ENCODE measurements around the gene SLC38A1.

Gene SLC38A1

DNA sequence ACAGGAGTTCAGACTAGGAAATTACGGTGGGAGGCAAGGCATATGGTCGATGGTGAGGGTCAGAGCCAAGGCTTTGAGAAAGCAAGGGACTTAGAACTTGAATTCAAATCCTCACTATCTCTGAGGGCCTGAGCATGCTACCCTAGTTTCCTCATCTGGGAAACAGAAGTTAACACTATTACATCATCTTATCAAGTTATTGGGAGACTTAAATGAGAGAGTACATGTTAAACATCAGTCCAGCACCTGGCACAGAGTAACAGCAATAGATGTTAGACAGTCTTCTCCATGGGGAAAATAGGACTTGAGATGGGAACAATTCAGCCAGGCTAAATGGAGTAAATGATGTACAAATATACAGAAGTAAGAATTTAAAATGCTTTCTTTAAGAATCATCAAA lies 38.5 kb downstream of the SLC38A1 start:
- no peak for FAIRE-seq

DNA sequence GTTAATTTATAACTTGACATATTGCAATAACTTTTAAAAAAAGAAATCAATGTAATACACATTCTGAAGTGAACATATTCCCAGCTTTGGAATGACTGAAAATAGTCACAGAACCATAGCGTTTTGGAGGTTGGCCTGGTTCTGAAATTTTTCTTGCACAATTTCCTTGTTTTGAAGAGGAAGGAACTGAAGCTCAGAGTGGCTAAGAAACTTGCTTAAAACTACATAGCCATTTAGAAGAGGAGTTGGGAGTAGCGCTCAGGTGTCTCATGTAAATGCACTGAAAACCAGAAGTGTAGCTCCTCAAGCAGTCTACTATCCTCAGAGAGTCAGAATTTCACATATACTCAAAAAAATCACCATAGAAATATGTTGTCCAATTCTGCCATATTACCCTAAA lies 41.2 kb downstream of the SLC38A1 start:
- no peak for FAIRE-seq

DNA sequence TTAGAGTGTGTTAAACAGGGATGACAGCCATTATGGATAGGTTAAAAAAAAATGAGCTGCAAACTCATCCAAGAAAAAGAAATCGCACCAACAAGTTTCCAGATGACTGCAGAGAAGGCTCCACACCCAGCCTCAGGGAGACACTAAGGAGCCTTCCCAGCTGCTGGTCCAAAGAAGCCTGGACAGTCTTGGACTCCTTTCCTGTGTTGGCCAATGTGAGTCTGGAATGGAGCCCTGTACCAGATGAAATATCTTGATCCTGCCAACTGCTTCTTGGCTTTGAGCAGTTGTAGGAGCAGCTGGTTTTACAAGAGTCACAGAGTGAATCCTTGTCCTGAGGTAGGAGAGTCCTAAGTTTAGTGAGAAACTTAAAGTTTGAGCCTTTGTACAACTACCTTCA lies 44.5 kb downstream of the SLC38A1 start:
- no peak for FAIRE-seq

DNA sequence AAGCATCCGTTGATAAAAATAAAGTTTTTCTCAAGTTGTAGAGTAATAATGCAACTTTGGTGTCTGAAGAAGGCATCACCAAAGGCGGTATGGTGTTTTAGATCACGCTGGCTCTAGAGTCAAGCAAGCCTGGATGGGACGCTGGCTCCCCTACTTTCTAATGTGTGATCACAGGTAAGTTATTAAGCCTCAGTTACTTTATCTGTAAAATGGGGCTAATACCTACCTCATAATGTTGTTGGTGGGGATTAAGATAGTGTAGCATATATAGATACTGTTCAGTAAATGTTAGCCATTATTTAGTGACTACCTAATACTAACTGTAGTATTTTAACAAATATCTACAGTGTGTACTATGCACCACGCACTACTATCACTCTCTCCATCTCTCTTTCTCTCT lies 45.8 kb downstream of the SLC38A1 start:
- no peak for FAIRE-seq

DNA sequence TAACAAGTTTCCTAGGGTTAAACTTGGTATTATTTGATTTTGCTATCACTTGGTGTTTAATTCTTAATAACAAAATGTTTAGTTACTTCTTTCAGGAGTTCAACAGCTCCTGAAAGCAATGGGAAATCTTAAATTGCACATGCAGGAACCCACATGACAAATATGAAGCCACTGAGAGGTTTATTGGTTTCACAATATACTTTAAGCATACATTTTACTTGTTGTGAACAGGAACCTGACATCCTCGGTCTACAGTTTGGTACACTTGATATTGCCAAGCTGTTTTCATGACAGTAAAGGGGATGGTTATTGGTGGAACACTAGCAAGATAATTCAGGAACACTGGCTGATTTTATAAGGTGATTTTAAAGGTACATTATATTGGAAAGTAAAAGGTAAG lies 46.2 kb downstream of the SLC38A1 start:
- FAIRE-seq: no peak

DNA sequence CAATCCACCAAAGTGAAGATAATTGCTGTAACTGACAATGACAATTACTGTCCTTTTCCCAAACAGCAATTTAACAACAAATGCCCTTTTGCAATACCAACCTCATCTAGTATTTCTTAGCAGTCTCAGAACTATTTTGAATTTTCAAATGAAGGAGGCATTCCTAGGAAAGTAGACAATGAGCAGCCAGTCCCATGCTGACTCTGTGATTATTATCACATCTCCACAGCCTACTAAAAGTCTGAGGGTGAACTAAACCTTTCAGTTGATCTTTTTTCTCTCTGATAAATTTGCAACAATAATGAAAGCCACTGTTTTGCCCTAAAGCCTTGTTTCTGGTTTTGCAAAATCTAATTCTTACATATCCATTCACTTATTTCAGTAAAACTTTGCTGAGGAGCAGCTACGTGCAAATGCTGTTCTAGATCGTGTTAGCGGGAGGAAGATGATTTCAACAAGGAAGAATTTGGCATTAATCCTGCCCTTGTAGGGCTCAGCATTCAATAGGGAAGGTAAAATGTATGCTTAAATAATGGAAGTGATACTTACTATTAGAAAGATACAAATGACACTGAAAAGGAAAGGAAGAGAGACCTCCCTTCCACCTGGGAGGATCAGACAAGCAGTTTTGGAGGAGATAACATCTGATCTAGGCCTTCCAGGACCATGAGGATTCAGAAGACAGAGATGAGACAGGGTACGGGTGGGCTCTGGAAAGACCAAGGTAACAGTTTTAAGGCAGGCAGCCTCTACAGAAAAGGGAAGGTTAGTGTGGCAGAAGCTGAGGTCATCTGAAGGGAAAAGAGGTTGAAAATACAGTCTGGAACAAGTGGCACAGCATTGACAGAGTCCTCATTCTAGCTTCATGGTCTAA lies 47.4 kb downstream of the SLC38A1 start:
- FAIRE-seq: no peak

DNA sequence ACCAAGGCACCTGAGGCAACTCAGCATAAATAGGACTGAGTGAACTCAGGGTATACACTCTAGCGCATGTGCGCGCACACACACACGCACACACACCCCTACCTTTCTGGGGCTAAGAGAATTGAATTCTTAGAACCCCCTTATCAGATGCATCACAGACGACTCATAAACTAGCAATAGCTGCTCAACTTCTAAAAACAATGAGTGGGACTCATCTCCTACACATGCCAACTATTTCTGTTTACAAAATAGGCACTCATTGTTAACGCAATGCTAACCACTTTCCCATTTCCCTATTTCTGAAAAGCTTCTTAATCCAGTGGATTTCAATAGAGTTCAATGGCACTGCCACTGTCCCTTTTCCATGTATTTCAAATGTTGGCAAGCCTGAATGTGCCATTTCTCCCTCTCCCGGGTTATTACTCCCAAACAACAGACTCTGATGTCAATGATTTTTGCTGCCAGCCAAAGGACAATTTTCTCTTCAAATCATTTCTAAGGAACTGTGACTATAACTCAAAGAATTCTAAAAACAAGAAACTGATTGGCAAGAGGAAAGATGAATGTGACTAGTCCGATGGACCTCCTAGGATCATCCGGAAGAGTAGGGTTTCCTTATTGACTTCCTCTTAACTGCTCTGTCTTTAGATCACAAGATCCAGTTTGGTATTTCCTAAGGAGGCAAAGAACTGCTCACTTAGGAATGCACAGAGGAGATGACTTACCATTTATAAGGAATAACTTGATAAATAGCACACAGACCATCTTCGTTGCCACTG lies 48.8 kb downstream of the SLC38A1 start:
- FAIRE-seq: no peak

DNA sequence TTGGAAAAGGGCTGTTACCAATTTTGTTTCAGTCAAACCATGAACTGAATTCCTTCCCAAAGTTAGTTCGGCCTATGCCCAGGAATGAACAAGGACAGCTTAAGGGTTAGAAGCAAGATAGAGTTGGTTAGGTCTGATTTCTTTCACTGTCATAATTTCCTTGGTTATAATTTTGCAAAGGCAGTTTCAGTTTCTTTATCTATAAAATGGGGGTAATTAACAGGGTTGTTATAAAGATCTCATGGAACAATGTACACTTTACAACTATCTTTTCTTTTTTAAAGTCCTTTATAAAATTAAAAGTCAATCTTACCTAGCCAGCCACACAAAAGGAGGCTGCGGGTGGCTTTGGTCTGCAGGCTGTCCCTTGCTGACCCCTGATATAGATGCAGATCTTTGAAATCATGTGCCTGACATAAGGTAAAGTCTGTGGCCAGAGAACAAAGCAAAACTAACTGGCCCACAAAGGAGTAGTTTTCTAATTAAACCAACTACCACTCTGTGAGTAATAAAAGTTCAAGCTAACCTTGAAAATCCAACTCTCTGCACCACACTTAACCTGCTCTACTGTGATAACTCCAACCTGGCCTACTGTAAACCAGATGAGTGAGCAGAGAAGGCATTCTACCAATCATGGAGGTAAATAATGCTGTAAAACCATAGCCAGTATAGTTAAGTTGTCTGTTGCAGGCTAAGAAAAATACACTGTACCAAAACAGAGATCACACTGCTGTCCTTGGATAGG lies 49.5 kb downstream of the SLC38A1 start:
- no peak for FAIRE-seq

DNA sequence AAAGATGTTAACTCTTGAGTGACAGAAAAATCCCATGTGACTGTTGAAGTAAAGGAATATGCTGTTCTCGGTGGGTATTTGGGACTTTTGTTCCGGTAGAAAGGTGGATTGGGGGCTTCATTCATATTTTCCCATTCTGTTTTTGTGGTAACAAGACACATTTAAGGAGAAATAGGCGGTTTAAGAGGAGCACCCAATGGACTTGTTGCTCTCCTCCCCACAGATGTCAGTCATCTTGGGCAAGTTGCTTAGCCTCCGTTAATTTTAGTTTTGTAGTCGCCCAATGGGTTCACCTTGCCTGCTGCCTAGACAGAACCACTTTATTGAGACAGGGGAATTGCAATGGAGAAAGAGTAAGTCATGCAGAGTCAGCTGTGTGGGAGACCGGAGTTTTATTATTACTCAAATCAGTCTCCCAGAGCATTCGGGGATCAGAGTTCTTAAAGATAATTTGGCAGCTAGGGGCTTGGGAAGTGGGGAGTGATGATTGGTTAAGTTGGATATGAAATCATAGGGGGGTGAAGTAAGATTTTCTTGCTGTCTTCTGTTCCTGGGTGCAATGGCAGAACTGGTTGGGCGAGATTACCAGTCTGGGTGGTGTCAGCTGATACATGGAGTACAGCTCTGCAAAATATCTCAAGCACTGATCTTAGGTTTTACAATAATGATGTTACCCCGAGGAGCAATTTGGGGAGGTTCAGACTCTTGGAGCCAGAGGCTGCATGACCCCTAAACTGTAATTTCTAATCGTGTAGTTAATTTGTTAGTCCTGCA lies 50.3 kb downstream of the SLC38A1 start:
- FAIRE-seq: no peak

DNA sequence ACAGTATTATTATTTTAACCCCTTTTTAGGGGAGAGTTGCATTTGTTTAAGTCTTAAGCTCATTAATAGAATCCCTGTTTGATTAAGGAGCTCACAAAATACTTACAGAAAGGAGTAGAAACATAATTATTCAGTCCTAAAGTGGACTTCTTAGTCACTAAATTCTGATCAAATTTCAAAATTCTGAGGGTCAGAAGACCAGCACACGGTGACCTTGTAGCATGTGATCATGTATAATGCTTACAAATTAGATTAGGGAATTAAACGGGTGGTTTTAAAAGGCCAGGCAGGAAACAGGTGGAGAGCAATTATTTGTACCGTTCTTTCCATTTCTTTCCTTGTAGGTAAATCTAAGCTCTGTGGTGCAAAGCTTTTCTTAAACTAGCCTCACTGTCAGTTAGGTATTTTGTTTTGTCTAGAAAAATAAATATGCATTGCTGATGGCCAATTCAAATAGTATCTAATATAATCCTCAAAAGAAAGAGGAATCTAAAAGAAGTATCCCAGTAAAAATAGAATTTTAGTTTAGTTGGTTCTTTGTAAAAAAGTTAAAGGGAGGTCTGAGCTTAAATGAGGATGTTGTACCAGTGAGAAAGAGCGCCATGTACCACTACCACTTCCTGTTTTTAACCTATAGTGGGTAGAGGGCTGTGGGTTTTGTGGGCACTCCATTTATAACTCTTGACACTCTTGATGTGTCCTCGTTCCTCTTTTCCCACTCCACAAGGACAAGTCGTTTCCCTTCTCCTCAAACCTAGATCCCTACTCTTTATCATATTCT lies 51.1 kb downstream of the SLC38A1 start:
- FAIRE-seq: no peak

DNA sequence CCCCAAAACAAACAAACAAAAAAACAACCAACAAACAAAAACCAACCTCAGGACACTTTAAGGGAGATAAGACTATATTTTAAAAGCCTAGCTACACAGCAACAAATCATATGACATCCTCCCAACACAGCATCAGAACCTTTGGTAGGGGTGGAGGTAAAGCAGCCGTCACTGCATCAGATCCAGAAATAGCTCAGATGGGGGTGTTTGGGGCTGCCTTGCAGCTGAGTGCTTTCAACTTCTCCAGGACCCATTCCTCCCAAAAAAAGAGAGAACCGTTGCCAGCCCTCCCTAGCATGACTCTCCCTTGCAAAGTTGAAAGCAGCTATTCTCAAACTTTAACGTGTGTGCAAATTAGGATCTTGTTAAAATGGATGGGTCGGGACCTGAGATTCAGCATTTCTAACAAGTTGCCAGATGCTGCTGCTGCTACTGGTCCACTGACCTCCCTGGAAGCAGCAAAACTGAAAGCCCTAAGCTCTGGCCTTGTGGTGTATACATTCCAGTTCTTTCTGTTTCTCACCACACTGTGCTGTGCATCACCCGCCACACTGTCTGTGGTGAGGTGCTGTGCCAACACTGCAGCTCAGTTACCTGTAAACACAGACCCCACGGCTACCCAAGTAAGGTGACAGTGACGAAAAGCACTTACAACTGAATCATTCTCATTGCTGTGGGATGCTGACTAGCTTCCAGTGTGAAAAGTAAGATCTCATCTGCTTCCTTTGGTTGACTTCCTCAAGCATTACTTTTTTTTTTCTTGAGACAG lies 54.0 kb downstream of the SLC38A1 start:
- no peak for FAIRE-seq

DNA sequence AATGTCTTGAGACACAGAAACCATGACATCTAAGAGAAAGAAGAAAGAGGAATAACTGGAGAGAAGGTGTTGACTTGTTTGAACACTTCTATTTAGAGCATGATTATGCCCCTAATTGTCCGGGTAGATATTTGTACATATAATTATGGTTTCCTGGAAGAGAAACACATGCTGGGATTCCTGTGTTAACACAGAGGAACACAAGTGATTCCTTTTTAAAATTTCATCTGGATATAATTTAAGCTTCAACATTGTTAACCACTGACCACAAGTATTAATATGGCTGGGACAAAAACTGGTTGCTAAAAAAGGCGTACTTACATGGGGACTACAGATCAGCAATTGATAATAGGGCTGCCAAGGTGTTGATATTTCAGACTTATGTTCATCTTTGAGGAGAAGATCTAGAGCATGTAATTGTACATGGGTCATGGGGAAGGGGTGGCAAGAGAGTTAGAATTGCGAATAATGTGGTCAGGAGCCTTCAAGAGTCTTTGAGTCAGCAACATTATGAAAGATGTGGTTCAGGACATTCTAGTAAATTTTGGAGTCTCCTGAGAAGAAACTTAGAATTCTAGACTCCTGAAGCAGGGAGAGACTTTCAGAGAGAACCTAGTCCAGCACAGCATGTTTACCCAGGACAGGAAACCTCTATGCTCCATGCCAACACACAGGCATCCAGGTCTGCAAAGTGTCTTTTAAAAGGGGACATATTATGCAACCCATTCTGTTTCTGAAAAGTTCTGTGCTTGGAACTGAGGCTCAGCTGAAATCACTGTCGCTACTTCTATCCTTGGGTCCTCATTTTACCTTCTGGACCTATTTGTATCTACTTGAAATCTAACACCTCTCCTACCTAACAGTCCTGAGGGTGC lies 56.5 kb downstream of the SLC38A1 start:
- FAIRE-seq: no peak

DNA sequence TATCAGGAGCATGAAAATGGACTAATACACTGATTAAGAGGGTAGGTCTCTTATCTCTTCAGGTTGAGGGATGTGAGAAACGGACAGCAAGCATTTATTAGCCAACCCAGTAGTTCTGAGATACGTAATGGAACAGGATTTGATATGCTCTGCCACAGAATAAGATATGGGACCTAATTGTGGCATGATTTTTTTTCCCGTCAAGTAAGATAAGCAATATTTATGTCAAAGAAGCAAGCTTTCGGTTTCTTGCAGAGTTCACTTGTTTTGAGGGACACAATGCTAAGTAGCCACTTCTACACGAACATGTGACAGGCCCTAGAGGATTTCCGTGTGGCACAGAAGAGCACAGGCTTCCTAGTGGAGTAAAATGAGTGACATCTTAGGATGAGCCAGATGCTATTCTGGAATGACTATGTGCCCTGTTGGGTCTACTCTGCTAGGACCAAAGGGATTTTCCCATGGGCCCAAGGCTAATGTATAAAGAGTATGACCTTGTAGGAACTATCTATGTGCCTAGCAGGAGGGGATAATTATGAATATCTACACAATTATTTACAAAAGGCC lies 57.9 kb downstream of the SLC38A1 start:
- FAIRE-seq: no peak

DNA sequence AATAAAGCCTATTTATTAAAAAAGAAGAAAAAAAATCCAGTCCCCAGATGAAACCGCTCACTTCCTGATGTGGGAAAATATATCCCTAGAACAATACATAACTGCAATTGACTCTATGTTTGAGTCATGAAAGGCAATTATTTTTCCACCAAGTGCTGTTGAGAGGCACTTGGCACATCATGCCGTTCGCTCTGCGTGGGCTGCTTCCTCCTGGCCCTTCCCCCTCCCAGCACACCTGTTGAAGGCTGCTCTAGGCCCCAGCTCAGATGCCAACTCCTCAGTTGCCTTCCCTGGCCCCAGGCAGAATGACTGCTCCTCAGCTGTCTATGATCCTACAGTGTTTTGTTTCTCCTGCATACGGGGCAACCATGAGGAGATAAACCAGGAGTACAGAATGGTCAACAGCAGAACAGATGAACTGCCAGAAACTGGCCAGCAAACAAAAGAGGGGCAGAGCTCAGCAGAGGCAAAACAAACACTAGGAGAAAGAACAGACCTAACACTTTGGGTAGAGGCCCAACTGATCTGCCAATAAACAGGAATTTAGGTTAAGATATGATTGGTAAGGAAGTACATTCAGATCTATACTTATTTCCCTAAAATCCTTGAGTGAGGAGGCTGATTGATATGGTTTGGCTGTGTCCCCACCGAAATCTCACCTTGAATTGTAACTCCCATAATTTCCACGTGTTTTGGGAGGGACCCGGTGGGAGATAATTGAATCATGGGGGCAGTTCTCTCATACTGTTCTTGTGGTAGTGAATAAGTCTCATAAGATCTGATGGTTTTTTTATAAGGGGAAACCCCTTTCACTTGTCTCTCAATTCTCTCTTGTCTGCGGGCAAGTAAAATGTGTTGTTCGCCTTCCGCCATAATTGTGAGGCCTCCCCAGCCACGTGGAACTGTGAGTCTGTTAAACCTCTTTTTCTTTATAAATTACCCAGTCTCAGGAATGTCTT lies 58.6 kb downstream of the SLC38A1 start:
- FAIRE-seq: no peak

DNA sequence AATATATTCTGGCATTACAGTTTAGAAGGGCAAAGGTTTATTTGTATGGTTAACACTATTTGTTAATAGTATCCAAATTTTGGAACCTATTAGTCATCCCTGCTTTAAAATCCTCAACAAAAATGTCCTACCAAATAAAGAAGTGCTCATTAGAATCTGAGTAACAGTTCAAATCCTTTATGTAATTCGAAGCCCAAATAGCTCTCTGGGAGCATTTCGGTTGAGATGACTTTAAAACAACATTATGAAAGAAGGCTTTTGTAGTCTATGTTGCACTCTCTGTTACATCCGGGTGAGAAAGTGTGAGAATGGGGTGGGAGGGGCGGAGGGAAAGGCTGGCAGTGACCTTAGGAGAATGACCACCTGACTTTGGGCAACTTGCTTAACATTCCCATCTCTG lies 59.7 kb downstream of the SLC38A1 start:
- no peak for FAIRE-seq

DNA sequence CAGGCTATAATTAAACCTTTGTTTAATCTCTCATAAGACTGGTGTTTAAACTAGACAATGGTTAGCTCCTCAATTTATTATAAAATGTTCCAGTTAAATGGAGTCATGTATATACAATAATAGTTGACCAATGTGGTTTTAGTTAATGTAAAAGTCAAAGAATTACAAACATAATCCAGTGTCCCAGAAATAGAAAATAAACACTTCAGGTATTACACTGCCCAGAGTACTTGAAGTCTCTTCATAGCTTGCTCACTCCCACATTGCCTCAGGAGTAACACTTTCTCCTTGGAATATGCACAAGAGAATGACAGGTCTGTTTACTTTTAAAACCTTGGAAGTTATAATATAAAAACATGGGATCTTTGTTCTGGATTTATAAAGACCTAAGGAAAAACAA lies 60.5 kb downstream of the SLC38A1 start:
- peak; percentile 39 for FAIRE-seq

DNA sequence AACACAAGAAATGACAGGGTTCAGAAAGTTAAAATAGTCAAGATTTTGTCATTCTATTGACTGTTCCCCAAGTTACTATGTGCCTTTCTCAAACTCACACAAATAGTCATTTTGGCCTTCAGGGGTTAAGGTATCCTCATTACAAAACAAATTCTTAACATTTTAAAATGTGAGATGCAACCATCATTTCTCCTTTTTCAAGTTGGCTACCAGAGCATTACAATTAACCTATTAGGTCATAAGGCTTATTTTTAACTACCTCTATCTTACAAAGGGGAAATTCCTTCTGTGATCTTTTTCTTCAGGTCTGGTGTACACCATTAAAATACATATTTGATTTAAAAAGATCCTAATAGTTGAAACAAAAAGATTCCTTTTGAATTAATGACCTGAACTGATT lies 61.2 kb downstream of the SLC38A1 start:
- FAIRE-seq: no peak

DNA sequence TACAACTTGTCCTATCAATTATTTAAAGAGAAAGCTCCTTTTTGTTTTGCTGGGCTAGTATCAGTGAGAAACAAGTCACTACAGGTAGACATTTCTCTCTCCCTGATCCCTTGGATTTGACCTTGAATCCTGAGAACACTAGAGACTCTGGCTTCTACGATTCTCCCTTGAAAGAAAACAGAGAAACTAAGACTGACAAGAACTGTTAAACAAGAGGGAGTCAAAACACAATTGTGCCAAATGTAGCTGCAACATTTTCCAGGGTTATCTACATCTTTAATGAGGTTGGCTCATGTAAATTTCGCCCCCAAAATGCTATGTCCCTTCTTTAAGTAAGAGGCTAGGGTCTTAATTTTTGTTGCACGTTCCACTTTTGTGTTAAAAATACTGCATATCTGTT lies 62.4 kb downstream of the SLC38A1 start:
- FAIRE-seq: no peak
